Measurements from ENCODE around the gene TUT4.

The TUT4 gene

DNA sequence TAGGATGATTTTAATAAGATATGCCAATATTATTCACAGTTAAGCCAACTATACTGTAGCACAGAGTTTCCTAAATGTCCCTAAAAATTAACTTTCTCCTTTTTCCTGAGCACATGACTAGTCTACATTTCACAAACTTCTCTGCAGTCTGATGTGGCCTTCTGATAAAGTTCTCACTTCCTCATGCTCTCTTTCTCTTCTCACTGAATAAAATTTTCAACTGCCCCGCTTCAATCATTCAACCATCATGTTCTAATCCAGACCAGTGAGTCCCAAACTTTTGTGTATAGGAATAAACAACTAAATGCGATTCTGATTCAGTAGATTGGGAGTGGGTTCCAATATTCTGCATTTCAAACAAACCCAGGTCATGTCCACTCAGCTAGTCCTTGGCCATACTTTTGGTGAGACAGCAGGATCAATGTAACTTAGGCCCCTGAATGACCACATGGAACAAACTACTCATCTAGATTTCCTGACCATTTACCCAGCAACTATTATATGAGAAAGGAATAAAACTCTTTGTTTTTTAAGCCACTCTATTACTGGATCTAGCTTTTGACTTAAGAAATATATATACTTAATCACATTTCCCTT is 20.1 kb downstream of the TUT4 start:
- TF ChIP-seq, protein P1, sequence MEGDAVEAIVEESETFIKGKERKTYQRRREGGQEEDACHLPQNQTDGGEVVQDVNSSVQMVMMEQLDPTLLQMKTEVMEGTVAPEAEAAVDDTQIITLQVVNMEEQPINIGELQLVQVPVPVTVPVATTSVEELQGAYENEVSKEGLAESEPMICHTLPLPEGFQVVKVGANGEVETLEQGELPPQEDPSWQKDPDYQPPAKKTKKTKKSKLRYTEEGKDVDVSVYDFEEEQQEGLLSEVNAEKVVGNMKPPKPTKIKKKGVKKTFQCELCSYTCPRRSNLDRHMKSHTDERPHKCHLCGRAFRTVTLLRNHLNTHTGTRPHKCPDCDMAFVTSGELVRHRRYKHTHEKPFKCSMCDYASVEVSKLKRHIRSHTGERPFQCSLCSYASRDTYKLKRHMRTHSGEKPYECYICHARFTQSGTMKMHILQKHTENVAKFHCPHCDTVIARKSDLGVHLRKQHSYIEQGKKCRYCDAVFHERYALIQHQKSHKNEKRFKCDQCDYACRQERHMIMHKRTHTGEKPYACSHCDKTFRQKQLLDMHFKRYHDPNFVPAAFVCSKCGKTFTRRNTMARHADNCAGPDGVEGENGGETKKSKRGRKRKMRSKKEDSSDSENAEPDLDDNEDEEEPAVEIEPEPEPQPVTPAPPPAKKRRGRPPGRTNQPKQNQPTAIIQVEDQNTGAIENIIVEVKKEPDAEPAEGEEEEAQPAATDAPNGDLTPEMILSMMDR (IDR thresholded peaks at IDR 0.05; ENCODE audit: low read depth, low read length) = no peak
- DNase-seq (ENCODE audit: extremely low read depth, low read depth) = no peak

DNA sequence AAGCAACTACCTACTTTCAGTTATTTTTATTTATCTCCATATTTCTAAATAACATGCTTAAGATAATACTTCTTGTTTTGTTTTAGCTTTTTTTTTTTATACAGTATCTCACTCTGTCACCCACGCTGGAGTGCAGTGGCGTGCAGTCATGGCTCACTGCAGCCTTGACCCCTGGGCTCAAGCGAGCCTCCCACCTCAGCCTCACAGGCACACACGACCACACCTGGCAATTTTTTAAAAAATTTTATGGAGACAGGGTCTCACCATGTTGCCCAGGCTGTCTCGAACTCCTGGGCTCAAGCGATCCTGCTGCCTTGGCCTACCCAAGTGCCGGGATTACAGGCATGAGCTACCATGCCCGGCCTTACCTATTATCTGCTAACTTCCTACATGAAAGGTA is 20.6 kb downstream of the TUT4 start:
- DNase-seq (ENCODE audit: extremely low read depth, low read depth) = no peak
- TF ChIP-seq, protein P1 (IDR thresholded peaks at IDR 0.05; ENCODE audit: low read depth, low read length) = no peak

DNA sequence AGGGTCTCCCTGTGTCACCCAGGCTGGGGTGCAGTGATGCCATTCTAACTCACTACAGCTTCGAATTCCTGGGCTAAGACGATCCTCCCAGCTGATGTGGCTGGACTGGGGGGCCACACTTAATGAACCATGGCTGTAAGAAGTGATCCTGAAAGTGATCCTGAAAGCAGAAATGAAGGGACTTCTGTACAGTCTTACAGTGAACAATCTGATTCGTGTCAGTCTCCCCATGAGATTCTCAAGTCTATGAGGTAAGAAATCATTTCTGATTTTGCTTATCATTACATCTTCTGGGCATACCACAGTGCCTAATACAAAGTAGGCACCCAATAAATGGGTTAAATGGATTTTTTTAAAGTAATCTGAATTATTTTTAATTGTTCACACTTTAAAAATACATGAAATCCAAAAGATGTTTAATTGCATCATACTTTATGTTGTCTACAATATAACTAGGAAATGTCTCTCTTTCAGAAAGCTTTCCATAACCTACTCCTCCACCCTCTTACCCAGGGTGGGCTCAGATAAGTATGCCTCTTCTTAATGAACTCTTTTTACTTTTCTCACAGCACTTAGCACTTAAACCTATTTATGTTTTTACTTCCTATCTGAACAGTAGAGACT is 21.5 kb downstream of the TUT4 start:
- DNase-seq (ENCODE audit: extremely low read depth, low read depth) = no peak
- TF ChIP-seq, protein P1 (IDR thresholded peaks at IDR 0.05; ENCODE audit: low read depth, low read length) = no peak

GRCh38 chr1:52530563-52531144 is 22.2 kb downstream of the TUT4 start:
- TF ChIP-seq, protein P1 (IDR thresholded peaks at IDR 0.05; ENCODE audit: low read depth, low read length) = no peak
- no peak for DNase-seq (ENCODE audit: extremely low read depth, low read depth)

DNA sequence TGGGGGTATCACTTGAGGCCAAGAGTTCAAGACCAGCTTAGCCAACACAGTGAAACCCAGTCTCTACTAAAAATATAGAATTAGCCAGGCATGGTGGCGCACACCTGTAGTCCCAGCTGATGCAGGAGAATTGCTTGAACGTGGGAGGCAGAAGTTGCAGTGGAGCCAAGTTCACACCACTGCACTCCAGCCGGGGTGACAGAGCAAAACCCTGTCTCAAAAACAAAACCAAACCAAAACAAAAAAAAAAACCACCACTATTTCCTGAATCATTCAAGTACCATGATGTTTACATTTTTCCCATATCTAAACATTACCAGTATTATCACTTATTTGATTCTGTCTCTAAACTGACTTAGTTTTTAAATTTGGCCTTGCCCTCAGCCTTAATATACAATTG is 29.5 kb downstream of the TUT4 start:
- DNase-seq (ENCODE audit: extremely low read depth, low read depth) = no peak

DNA sequence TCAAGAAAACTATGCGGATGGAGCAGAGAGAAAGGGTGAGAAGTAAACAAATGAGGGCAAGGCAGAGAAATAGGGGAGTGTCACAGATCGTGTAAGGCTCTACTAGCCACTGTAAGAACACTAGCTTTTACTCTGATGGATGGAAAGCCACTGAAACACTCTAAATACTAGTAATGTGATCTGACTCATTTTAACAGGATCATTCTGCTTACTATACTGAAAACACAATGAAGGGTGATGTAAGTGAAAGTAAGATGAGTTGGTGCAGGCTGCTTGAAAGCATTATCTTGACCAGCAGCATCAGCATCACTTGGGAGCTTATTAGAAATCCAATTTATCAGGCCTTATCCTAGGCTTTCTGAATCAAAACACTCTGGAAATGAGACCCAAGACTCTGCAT is 32.7 kb downstream of the TUT4 start:
- peak; percentile 25 for DNase-seq (ENCODE audit: extremely low read depth, low read depth)
- TF ChIP-seq, protein P1 (IDR thresholded peaks at IDR 0.05; ENCODE audit: low read depth, low read length) = no peak

More for the DNA sequence above, 29.5 kb downstream of the TUT4 start:
- TF ChIP-seq, protein P1 (IDR thresholded peaks at IDR 0.05; ENCODE audit: low read depth, low read length) = no peak

GRCh38 chr1:52518962-52519361 is 33.9 kb downstream of the TUT4 start:
- TF ChIP-seq, protein P1 (IDR thresholded peaks at IDR 0.05; ENCODE audit: low read depth, low read length) = no peak
- no peak for DNase-seq (ENCODE audit: extremely low read depth, low read depth)

Measured in AG09319 (cell line).